GM12891 (cell line): ENCODE results near the gene KCNH1.

Source experiments
- PAX5 ChIP-seq: IDR thresholded peaks from 2 replicates; pipeline ENCODE4 v1.6.1; 2011; ENCODE audit warnings: low read length, moderate library complexity, mild to moderate bottlenecking; ENCODE audit not compliant: insufficient read depth, severe bottlenecking
- POLR2A ChIP-seq: IDR thresholded peaks from 2 replicates; pipeline ENCODE4 v1.6.1; 2011; ENCODE audit warnings: low read depth, low read length, control low read depth
- POLR2AphosphoS5 ChIP-seq: IDR thresholded peaks from 2 replicates; pipeline ENCODE4 v1.6.1; 2011; ENCODE audit warnings: low read depth, low read length, control low read depth
- SPI1 ChIP-seq: IDR thresholded peaks from 2 replicates; pipeline ENCODE4 v1.6.1; 2011; ENCODE audit warnings: low read depth, low read length, control low read depth
- TAF1 ChIP-seq: IDR thresholded peaks from 2 replicates; pipeline ENCODE4 v1.6.1; 2011; ENCODE audit warnings: low read depth, low read length, control low read depth

DNA sequence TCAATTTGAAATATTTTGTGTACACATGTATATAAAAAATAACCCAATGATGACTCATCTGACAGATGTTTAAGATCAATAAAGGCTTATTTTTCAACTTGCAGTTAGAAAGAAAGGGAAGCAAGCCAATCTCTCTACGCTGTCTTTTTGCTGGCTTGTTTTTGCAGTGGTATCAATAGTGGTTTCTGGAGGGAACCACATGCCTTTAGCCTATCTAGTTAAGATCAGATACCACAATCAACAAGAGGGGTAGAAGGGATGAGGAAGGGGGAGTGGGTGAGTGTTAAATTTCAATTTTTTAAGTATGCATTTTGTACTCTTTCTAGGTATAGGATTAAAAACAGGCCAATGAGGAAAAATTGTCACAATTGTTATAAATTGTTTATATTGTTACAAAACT, 276.2 kb downstream of the KCNH1 start:
- TF ChIP-seq POLR2A = no peak
- no peak for TF ChIP-seq TAF1
- no peak for TF ChIP-seq POLR2AphosphoS5
- no peak for TF ChIP-seq SPI1
- no peak for TF ChIP-seq PAX5
